C4-2B (cell line): ENCODE measurements around the gene SRPK1.

Experiments used
- ZFX ChIP-seq: fragments of 450-650 bp; IDR thresholded peaks from 2 replicates; pipeline ENCODE4 v1.6.1; 2017
- TF ChIP-seq, protein P1 (sequence below): fragments of 450-650 bp; conservative IDR thresholded peaks from 2 replicates; pipeline ENCODE4 v1.5.1; 2017; ENCODE audit warnings: mild to moderate bottlenecking

DNA sequence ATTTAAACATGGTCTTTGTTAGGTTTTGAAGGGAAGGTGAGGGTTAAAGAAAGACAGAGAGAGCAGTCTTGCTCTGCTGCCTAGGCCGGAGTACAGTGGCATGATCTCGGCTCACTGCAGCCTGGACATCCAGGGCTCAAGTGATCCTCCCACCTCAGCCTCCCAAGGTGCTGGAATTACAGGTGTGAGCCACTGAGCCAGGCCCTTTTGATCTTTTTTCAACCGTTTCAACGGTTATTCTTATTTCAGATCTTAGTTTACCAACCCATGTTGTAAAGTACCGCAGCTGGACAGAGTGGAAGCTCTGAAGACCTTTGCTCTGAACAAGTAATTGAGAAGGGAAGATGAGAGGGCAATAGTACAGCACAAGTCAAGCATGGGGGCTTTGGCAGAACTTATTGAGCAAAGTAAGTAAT lies 1.2 kb upstream of the SRPK1 start:
- TF ChIP-seq, protein P1, sequence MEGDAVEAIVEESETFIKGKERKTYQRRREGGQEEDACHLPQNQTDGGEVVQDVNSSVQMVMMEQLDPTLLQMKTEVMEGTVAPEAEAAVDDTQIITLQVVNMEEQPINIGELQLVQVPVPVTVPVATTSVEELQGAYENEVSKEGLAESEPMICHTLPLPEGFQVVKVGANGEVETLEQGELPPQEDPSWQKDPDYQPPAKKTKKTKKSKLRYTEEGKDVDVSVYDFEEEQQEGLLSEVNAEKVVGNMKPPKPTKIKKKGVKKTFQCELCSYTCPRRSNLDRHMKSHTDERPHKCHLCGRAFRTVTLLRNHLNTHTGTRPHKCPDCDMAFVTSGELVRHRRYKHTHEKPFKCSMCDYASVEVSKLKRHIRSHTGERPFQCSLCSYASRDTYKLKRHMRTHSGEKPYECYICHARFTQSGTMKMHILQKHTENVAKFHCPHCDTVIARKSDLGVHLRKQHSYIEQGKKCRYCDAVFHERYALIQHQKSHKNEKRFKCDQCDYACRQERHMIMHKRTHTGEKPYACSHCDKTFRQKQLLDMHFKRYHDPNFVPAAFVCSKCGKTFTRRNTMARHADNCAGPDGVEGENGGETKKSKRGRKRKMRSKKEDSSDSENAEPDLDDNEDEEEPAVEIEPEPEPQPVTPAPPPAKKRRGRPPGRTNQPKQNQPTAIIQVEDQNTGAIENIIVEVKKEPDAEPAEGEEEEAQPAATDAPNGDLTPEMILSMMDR = no peak
- TF ChIP-seq ZFX = no peak
